Fibroblast of lung (primary cell): ENCODE measurements around the gene RERE. TPM values are rescaled to one million over a fixed set of nuclear protein-coding genes. Genes with fewer than 3 reads are reported as not detected.

Experiments
- DNase-seq, 2 donors: peaks; one replicate each; pipeline versions ENCODE4 v3.0.0 to v3.0.0-alpha.2; 2010; ENCODE audit warnings: low read depth in 2 of 2
- H2AFZ ChIP-seq: 2 replicates; pipeline ENCODE4 v1.5.1; 2012; ENCODE audit warnings: low read length, control low read depth, inconsistent platforms
- H3K27ac ChIP-seq: 2 replicates; pipeline ENCODE4 v1.5.1; 2011; ENCODE audit warnings: low read length, control low read depth; ENCODE audit not compliant: insufficient read depth
- H3K27me3 ChIP-seq: 2 replicates; pipeline ENCODE4 v1.5.1; 2011; ENCODE audit warnings: mild to moderate bottlenecking, low read length; ENCODE audit not compliant: control insufficient read depth, insufficient read depth
- H3K36me3 ChIP-seq: 2 replicates; pipeline ENCODE4 v1.5.1; 2011; ENCODE audit warnings: low read length; ENCODE audit not compliant: control insufficient read depth, insufficient read depth
- H3K4me1 ChIP-seq: 2 replicates; pipeline ENCODE4 v1.5.1; 2011; ENCODE audit warnings: low read length; ENCODE audit not compliant: control insufficient read depth, insufficient read depth; ENCODE audit errors: extremely low read depth
- H3K4me2 ChIP-seq: 2 replicates; pipeline ENCODE4 v1.5.1; 2011; ENCODE audit warnings: low read length, control low read depth; ENCODE audit not compliant: insufficient read depth; ENCODE audit errors: extremely low read depth
- H3K4me3 ChIP-seq, 4 experiments: fragments of 200-600 bp in 1 of 4; sonication (generic) in 1 of 4; replicated peaks in 1 of 4; 2 replicates each; pipeline ENCODE4 v1.5.1; 2011 to 2016; ENCODE audit warnings: low read length in 4 of 4, low read depth in 3 of 4, mild to moderate bottlenecking in 3 of 4, control low read depth in 2 of 4, inconsistent platforms in 1 of 4, mixed read lengths in 1 of 4; ENCODE audit not compliant: insufficient read depth in 1 of 4; ENCODE audit errors: control extremely low read depth in 1 of 4
- H3K79me2 ChIP-seq: 2 replicates; pipeline ENCODE4 v1.5.1; 2012; ENCODE audit warnings: mild to moderate bottlenecking, low read length, inconsistent platforms; ENCODE audit not compliant: control insufficient read depth, insufficient read depth
- H3K9ac ChIP-seq: 2 replicates; pipeline ENCODE4 v1.5.1; 2011; ENCODE audit warnings: mild to moderate bottlenecking, low read length, control low read depth; ENCODE audit not compliant: insufficient read depth
- H3K9me3 ChIP-seq: 2 replicates; pipeline ENCODE4 v1.5.1; 2012; ENCODE audit warnings: low read depth, low read length; ENCODE audit not compliant: control insufficient read depth, insufficient read depth
- H4K20me1 ChIP-seq: 2 replicates; pipeline ENCODE4 v1.5.1; 2011; ENCODE audit warnings: low read length; ENCODE audit not compliant: control insufficient read depth, insufficient read depth; ENCODE audit errors: extremely low read depth
- EZH2 ChIP-seq: IDR thresholded peaks from 2 replicates; pipeline ENCODE4 v1.5.1; 2012; ENCODE audit warnings: low read length, control low read depth, mild to moderate bottlenecking; ENCODE audit errors: missing control alignments
- polyA plus RNA-seq, 2 donors: library from polyadenylated mRNA; depleted of rRNA in 1 of 2; stranded (reverse) in 1 of 2; unstranded in 1 of 2; fragments of >200 nt; gene quantifications; 2 replicates each; pipeline ENCODE4 v1.2.1, GENCODE V29; 2011 to 2012; ENCODE audit warnings: missing spikeins in 1 of 2
- total RNA-seq: library from RNA; depleted of rRNA; stranded (reverse); fragments of >200 nt; gene quantifications from 2 replicates; pipeline ENCODE4 v1.2.1, GENCODE V29; 2014
- TF ChIP-seq, protein P1 (sequence below), 2 donors: IDR thresholded peaks in 1 of 2; conservative IDR thresholded peaks in 1 of 2; 1 replicate in 1 of 2; 2 replicates in 1 of 2; pipeline ENCODE4 v1.5.1; 2011 to 2012; ENCODE audit warnings: low read length in 2 of 2, control low read depth in 1 of 2, inconsistent platforms in 1 of 2, low read depth in 1 of 2, mild to moderate bottlenecking in 1 of 2

Gene RERE
- total and polyA plus RNA-seq, 2 donors (not counting 1 experiment from before 2014, with no cell fraction given) = 3.7 to 51.0 TPM

DNA sequence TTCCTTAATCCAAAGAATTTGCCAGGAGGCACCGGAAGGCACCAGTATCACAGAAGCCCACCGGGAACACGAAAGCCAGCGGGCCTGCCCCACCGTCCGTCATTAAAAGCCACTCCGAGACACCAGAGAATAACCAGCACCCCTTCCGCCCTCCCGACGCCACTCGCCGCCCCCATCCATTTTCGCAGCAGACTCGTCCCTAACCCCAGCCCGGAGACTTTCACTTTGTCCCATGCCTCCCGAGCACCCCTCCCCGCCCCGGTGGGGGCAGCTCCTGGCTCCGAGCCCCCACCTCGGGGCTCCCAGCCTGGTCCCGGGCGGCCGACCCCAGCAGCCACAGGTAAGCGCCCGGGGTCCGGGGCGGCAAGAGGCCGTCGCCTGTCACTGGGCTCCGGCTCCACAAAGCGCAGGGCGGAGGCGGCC, 394.2 kb downstream of the RERE start:
- Histone ChIP-seq H3K9me3 (no peaks in the 10 kb centered on the region), H3K36me3 (peaks cover 1% of the 10 kb centered on the region), H3K9ac (peak overlapping the region; percentile 92), H3K4me2 (peak overlapping the region; percentile 78), H4K20me1 (no peaks in the 10 kb centered on the region), H3K79me2 (peaks cover 51% of the 10 kb centered on the region), H3K4me1 (peaks cover 9% of the 10 kb centered on the region), H3K27ac (peak overlapping the region; percentile 88), H2AFZ (no peak overlapping the region), H3K4me3 (peak overlapping the region; percentile 76 to 93 (median 88)), H3K27me3 (no peaks in the 10 kb centered on the region)
- no peak for DNase-seq
- TF ChIP-seq, protein P1, sequence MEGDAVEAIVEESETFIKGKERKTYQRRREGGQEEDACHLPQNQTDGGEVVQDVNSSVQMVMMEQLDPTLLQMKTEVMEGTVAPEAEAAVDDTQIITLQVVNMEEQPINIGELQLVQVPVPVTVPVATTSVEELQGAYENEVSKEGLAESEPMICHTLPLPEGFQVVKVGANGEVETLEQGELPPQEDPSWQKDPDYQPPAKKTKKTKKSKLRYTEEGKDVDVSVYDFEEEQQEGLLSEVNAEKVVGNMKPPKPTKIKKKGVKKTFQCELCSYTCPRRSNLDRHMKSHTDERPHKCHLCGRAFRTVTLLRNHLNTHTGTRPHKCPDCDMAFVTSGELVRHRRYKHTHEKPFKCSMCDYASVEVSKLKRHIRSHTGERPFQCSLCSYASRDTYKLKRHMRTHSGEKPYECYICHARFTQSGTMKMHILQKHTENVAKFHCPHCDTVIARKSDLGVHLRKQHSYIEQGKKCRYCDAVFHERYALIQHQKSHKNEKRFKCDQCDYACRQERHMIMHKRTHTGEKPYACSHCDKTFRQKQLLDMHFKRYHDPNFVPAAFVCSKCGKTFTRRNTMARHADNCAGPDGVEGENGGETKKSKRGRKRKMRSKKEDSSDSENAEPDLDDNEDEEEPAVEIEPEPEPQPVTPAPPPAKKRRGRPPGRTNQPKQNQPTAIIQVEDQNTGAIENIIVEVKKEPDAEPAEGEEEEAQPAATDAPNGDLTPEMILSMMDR (conservative IDR thresholded peaks at IDR 0.05 in 1 of 2, IDR thresholded peaks at IDR 0.05 in 1 of 2; ENCODE audit: low read depth in 1 of 2, low read length in 2 of 2) = no peak
- TF ChIP-seq EZH2 = no peak

DNA sequence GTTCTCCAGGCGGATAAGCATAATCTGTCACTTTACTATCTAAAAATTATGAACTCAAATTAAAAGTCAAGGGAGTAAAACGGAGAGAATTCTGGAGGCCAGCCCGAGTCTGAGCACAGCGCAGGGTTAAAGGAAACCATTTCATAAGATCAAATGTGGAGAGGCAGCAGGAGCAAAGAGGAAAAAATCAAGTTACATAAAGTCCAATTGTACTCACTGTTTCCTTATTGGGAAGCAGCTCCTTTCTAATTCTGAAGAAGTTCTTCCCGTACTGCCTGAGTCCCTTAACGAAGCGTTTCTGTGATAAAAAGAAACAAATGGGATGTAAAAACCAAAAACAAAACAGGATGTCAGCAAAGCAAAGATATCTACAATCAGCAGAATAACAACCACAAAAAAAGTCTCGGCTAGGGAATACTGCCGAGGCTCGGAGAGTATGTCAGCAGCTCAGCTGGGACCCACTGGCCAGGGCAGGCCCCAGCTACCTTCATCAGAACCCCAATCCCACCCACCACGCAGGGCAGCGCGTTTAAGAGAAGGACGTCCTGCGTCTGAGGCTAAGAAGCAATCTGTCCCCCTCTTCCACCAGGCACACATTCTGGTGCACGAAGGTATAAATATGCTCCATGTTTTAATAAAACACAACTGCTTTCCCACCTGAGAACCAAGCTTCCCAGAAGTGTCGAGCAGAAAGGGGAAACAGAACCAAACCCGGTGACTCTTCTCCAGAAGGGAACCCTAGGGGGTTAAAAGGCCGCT, 394.8 kb downstream of the RERE start:
- peak overlapping the region; percentile 92 for H3K9ac ChIP-seq
- no peak overlapping the region for H2AFZ ChIP-seq
- TF ChIP-seq, protein P1 (conservative IDR thresholded peaks at IDR 0.05 in 1 of 2, IDR thresholded peaks at IDR 0.05 in 1 of 2; ENCODE audit: low read depth in 1 of 2, low read length in 2 of 2) = no peak
- TF ChIP-seq EZH2 = no peak
- H4K20me1 ChIP-seq = no peaks in the 10 kb centered on the region
- no peaks in the 10 kb centered on the region for H3K9me3 ChIP-seq
- H3K27ac ChIP-seq = peak overlapping the region; percentile 88
- H3K4me1 ChIP-seq = peaks cover 11% of the 10 kb centered on the region
- peaks cover 57% of the 10 kb centered on the region for H3K79me2 ChIP-seq
- H3K4me3 ChIP-seq = peak overlapping the region; percentile 76 to 93 (median 88)
- H3K4me2 ChIP-seq = peak overlapping the region; percentile 78
- DNase-seq = peak in 1 of 2 donors; percentile 52
- H3K27me3 ChIP-seq = no peaks in the 10 kb centered on the region
- H3K36me3 ChIP-seq = peaks cover 4% of the 10 kb centered on the region

DNA sequence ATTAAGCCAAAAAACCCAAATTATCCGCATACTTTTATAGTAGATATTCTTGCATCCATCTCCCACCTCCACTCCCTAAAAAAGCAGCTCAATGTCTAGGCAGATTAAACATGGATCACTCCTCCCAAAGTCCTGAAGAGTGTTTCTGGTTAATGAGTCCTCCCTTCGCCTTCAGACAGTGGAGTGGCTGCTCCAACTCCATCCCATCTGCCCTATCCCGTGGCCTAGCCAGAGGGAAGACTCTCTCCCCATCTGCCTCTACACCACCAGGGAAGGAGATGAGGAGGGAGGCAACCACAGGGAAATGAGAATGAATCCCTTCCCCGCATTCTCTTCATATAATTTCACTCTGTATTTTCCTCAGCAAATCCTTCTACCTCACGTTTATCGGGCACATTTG, 395.7 kb downstream of the RERE start:
- Histone ChIP-seq H3K79me2 (peaks cover 63% of the 10 kb centered on the region), H3K4me3 (peak overlapping the region; percentile 76 to 93 (median 88)), H3K4me2 (peak overlapping the region; percentile 78), H3K9ac (peak overlapping the region; percentile 92), H3K36me3 (peaks cover 6% of the 10 kb centered on the region), H3K4me1 (peaks cover 14% of the 10 kb centered on the region), H3K27me3 (no peaks in the 10 kb centered on the region), H3K27ac (peak overlapping the region; percentile 88), H3K9me3 (no peaks in the 10 kb centered on the region), H4K20me1 (no peaks in the 10 kb centered on the region), H2AFZ (no peak overlapping the region)
- TF ChIP-seq, protein P1 (conservative IDR thresholded peaks at IDR 0.05 in 1 of 2, IDR thresholded peaks at IDR 0.05 in 1 of 2; ENCODE audit: low read depth in 1 of 2, low read length in 2 of 2) = no peak
- TF ChIP-seq EZH2 = no peak
- no peak for DNase-seq
